Measurements from ENCODE around the gene LEKR1.
"Not testable (repeated sequence)": the region's sequence is repeated elsewhere in the genome, so short reads cannot be mapped to it uniquely, and the experiment has no call there.

LEKR1 gene

GRCh38 chr3:156793400-156793799 lies 32.8 kb upstream of the LEKR1 start:
- no peak for TF ChIP-seq NFRKB (IDR thresholded peaks at IDR 0.05)
- TF ChIP-seq ARNT (IDR thresholded peaks at IDR 0.05): no peak
- no peak for TF ChIP-seq HDGF (IDR thresholded peaks at IDR 0.05; ENCODE audit: borderline replicate concordance)
- TF ChIP-seq CTBP1 (IDR thresholded peaks at IDR 0.05; ENCODE audit: borderline replicate concordance): no peak
- no peak for TF ChIP-seq SP1 (IDR thresholded peaks at IDR 0.05)
- no peak for TF ChIP-seq TARDBP (IDR thresholded peaks at IDR 0.05)
- TF ChIP-seq PKNOX1 (IDR thresholded peaks at IDR 0.05): no peak
- no peak for DNase-seq (ENCODE audit: extremely low spot score)
- ChIA-PET CTCF (interaction anchor here (0.6 kb wide), 1 partner anchor 22 kb away, joined by 3 read pairs; no protein-coding TSS in a partner anchor), POLR2A (no interaction called here)

- DNase-seq (ENCODE audit: extremely low spot score): no peak
- CTCF ChIA-PET: interaction anchor here (0.6 kb wide), 1 partner anchor 21 kb away, joined by 3 read pairs; no protein-coding TSS in a partner anchor
- POLR2A ChIA-PET: no interaction called here
- TF ChIP-seq FOXM1 (IDR thresholded peaks at IDR 0.05; ENCODE audit: borderline replicate concordance) (no peak), ELF4 (IDR thresholded peaks at IDR 0.05) (no peak), TARDBP (IDR thresholded peaks at IDR 0.05) (no peak), SP1 (IDR thresholded peaks at IDR 0.05) (no peak), NFRKB (IDR thresholded peaks at IDR 0.05) (no peak), CTBP1 (IDR thresholded peaks at IDR 0.05; ENCODE audit: borderline replicate concordance) (no peak), PKNOX1 (IDR thresholded peaks at IDR 0.05) (no peak), LEF1 (IDR thresholded peaks at IDR 0.05; ENCODE audit: borderline replicate concordance) (no peak), HDGF (IDR thresholded peaks at IDR 0.05; ENCODE audit: borderline replicate concordance) (no peak)
Observed at GRCh38 chr3:156793851-156794250, 32.3 kb upstream of the LEKR1 start.

GRCh38 chr3:156795890-156796481 lies 30.2 kb upstream of the LEKR1 start:
- POLR2A ChIA-PET: no interaction called here
- no peak for DNase-seq (ENCODE audit: extremely low spot score)
- CTCF ChIA-PET: no interaction called here
- TF ChIP-seq HDGF (IDR thresholded peaks at IDR 0.05; ENCODE audit: borderline replicate concordance) (no peak), TARDBP (IDR thresholded peaks at IDR 0.05) (no peak), FOXA1 (IDR thresholded peaks at IDR 0.05) (no peak), LEF1 (IDR thresholded peaks at IDR 0.05; ENCODE audit: borderline replicate concordance) (no peak)

GRCh38 chr3:156797368-156797767 lies 28.8 kb upstream of the LEKR1 start:
- ChIA-PET POLR2A (no interaction called here), CTCF (interaction anchor here (0.7 kb wide), 1 partner anchor 291 kb away, joined by 3 read pairs; no protein-coding TSS in a partner anchor)
- TF ChIP-seq ARNT (IDR thresholded peaks at IDR 0.05): no peak
- TF ChIP-seq HDGF (IDR thresholded peaks at IDR 0.05; ENCODE audit: borderline replicate concordance): no peak
- TF ChIP-seq FOXA1 (IDR thresholded peaks at IDR 0.05): no peak
- TF ChIP-seq PKNOX1 (IDR thresholded peaks at IDR 0.05): no peak
- TF ChIP-seq ZNF384 (IDR thresholded peaks at IDR 0.05): no peak
- no peak for TF ChIP-seq CTBP1 (IDR thresholded peaks at IDR 0.05; ENCODE audit: borderline replicate concordance)
- TF ChIP-seq FOXK2 (IDR thresholded peaks at IDR 0.05): no peak
- TF ChIP-seq LEF1 (IDR thresholded peaks at IDR 0.05; ENCODE audit: borderline replicate concordance): no peak
- TF ChIP-seq FOXM1 (IDR thresholded peaks at IDR 0.05; ENCODE audit: borderline replicate concordance): no peak
- TF ChIP-seq SUZ12 (IDR thresholded peaks at IDR 0.05): no peak
- TF ChIP-seq NFRKB (IDR thresholded peaks at IDR 0.05): no peak
- no peak for TF ChIP-seq BHLHE40 (IDR thresholded peaks at IDR 0.05; ENCODE audit: borderline replicate concordance)
- TF ChIP-seq SP1 (IDR thresholded peaks at IDR 0.05): no peak
- TF ChIP-seq L3MBTL2 (conservative IDR thresholded peaks at IDR 0.05): no peak
- TF ChIP-seq ELF4 (IDR thresholded peaks at IDR 0.05): no peak
- no peak for TF ChIP-seq TARDBP (IDR thresholded peaks at IDR 0.05)
- DNase-seq (ENCODE audit: extremely low spot score): no peak

GRCh38 chr3:156800287-156800686 lies 25.9 kb upstream of the LEKR1 start:
- DNase-seq (ENCODE audit: extremely low spot score); CTCF ChIA-PET; POLR2A ChIA-PET: not testable (repeated sequence)

- ChIA-PET CTCF (no interaction called here), POLR2A (no interaction called here)
- DNase-seq (ENCODE audit: extremely low spot score): no peak
- TF ChIP-seq FOXM1 (IDR thresholded peaks at IDR 0.05; ENCODE audit: borderline replicate concordance) (no peak), ARNT (IDR thresholded peaks at IDR 0.05) (no peak), PKNOX1 (IDR thresholded peaks at IDR 0.05) (no peak), LEF1 (IDR thresholded peaks at IDR 0.05; ENCODE audit: borderline replicate concordance) (no peak), SP1 (IDR thresholded peaks at IDR 0.05) (no peak)
Observed at GRCh38 chr3:156801746-156802145, 24.4 kb upstream of the LEKR1 start.

Measured in HEK293T (cell line).